ENCODE data around the gene PGAM2. TPM values are rescaled to one million over a fixed set of nuclear protein-coding genes. Genes with fewer than 3 reads are reported as not detected.

The PGAM2 gene
- total RNA-seq, 1 experiment from 2014 or later: 9.7 TPM

- intact Hi-C loops (cut with micrococcal nuclease; ENCODE audit: unreplicated experiment): no loop called here
- Histone ChIP-seq H3K9me3 (ENCODE audit: insufficient read depth, low read depth) (no peaks in the 10 kb centered on the region), H3K4me2 (no peak overlapping the region), H3K27me3 (ENCODE audit: insufficient read depth, low read depth) (no peaks in the 10 kb centered on the region), H3F3A (ENCODE audit: insufficient read depth, low read depth) (peaks cover 5% of the 10 kb centered on the region; the same call in 1 of the 2 replicates), H3K4me1 (replicated peaks; ENCODE audit: insufficient read depth) (0 out of 2 replicates have a peak, but pooled peaks cover 7% of the 10 kb centered on the region), H3K36me3 (ENCODE audit: low read depth) (no peaks in the 10 kb centered on the region), H3K4me3 (no peak overlapping the region), H3K27ac (no peak overlapping the region), H3K79me2 (ENCODE audit: low read depth) (no peaks in the 10 kb centered on the region), H2AFZ (no peak overlapping the region), H4K20me1 (ENCODE audit: insufficient read depth) (no peaks in the 10 kb centered on the region), H3K9me2 (ENCODE audit: insufficient read depth) (no peaks in the 10 kb centered on the region)
- no peak for DNase-seq
- BruUV-seq (replicated peaks): no TSS peak
- ChIA-PET CTCF (interaction anchor here (0.6 to 0.7 kb wide), 2 partner anchors 104 to 858 kb away, joined by 5 to 6 read pairs; no protein-coding TSS in a partner anchor), POLR2A (ENCODE audit: unreplicated experiment) (interaction anchor here (0.5 to 0.7 kb wide), 3 partner anchors 30 to 155 kb away, joined by 3 to 11 read pairs (median 3); no protein-coding TSS in a partner anchor)
- TF ChIP-seq CTCF (conservative IDR thresholded peaks at IDR 0.05) (no peak), EZH2 (IDR thresholded peaks at IDR 0.05; ENCODE audit: low read depth) (no peak)
Observed at GRCh38 chr7:44105832-44106231, 40.5 kb upstream of the PGAM2 start.

GRCh38 chr7:44104860-44105771 is 39.7 kb upstream of the PGAM2 start:
- no peak overlapping the region for H3K4me3 ChIP-seq
- peak in 1 of 2 experiments; percentile 41 for DNase-seq
- CTCF ChIA-PET: interaction anchor here (0.6 to 0.7 kb wide), 3 partner anchors 29 to 859 kb away, joined by 4 to 6 read pairs (median 5); no protein-coding TSS in a partner anchor
- BruUV-seq (replicated peaks): no TSS peak
- H3K79me2 ChIP-seq (ENCODE audit: low read depth): no peaks in the 10 kb centered on the region
- H4K20me1 ChIP-seq (ENCODE audit: insufficient read depth): no peaks in the 10 kb centered on the region
- intact Hi-C loops (cut with micrococcal nuclease; ENCODE audit: unreplicated experiment): no loop called here
- no peaks in the 10 kb centered on the region for H3K27me3 ChIP-seq (ENCODE audit: insufficient read depth, low read depth)
- TF ChIP-seq EZH2 (IDR thresholded peaks at IDR 0.05; ENCODE audit: low read depth) (no peak), CTCF (conservative IDR thresholded peaks at IDR 0.05) (no peak)
- H2AFZ ChIP-seq: no peak overlapping the region
- no peaks in the 10 kb centered on the region for H3K9me3 ChIP-seq (ENCODE audit: insufficient read depth, low read depth)
- H3F3A ChIP-seq (ENCODE audit: insufficient read depth, low read depth): peaks cover 5% of the 10 kb centered on the region; the same call in 1 of the 2 replicates
- H3K9me2 ChIP-seq (ENCODE audit: insufficient read depth): no peaks in the 10 kb centered on the region
- no peak overlapping the region for H3K4me2 ChIP-seq
- POLR2A ChIA-PET (ENCODE audit: unreplicated experiment): interaction anchor here (0.5 to 0.7 kb wide), 2 partner anchors 29 to 66 kb away, joined by 3 to 11 read pairs; no protein-coding TSS in a partner anchor
- no peak overlapping the region for H3K27ac ChIP-seq
- H3K4me1 ChIP-seq (replicated peaks; ENCODE audit: insufficient read depth): 0 out of 2 replicates have a peak, but pooled peaks cover 7% of the 10 kb centered on the region
- H3K36me3 ChIP-seq (ENCODE audit: low read depth): no peaks in the 10 kb centered on the region

- no TSS peak for BruUV-seq (replicated peaks)
- Histone ChIP-seq H3K36me3 (ENCODE audit: low read depth) (no peaks in the 10 kb centered on the region), H3K9me3 (ENCODE audit: insufficient read depth, low read depth) (no peaks in the 10 kb centered on the region), H3F3A (ENCODE audit: insufficient read depth, low read depth) (peaks cover 5% of the 10 kb centered on the region; the same call in 1 of the 2 replicates), H2AFZ (no peak within 1 kb of the TSS), H3K4me1 (replicated peaks; ENCODE audit: insufficient read depth) (0 out of 2 replicates have a peak, but pooled peaks cover 7% of the 10 kb centered on the region), H3K9me2 (ENCODE audit: insufficient read depth) (no peaks in the 10 kb centered on the region), H4K20me1 (ENCODE audit: insufficient read depth) (no peaks in the 10 kb centered on the region), H3K4me2 (no peak within 1 kb of the TSS), H3K27ac (no peak within 1 kb of the TSS), H3K4me3 (no peak within 1 kb of the TSS), H3K79me2 (ENCODE audit: low read depth) (no peaks in the 10 kb centered on the region), H3K27me3 (ENCODE audit: insufficient read depth, low read depth) (no peaks in the 10 kb centered on the region)
- CTCF ChIA-PET: no interaction called here
- POLR2A ChIA-PET (ENCODE audit: unreplicated experiment): no interaction called here
- TF ChIP-seq CTCF (conservative IDR thresholded peaks at IDR 0.05) (no peak), EZH2 (IDR thresholded peaks at IDR 0.05; ENCODE audit: low read depth) (no peak)
- intact Hi-C loops (cut with micrococcal nuclease; ENCODE audit: unreplicated experiment): no loop called here
- DNase-seq: no peak
Observed at GRCh38 chr7:44103923-44104859, 38.8 kb upstream of the PGAM2 start, which contains the start of gene AEBP1. Gene AEBP1 (plus strand): TSS chr7:44104345. CDS start chr7:44104666, 321 bp downstream.
